Measurements from ENCODE around the gene SGMS1.

The SGMS1 gene

GRCh38 chr10:50511492-50512213 lies 112.1 kb downstream of the SGMS1 start:
- Histone ChIP-seq H3K36me3 (no peaks in the 10 kb centered on the region), H3K4me1 (peaks cover 0 to 19% (median 7%) of the 10 kb centered on the region in 4 donors), H3K27ac (no peak overlapping the region), H3K27me3 (no peaks in the 10 kb centered on the region), H3K4me3 (no peak overlapping the region), H3K9me3 (no peaks in the 10 kb centered on the region)
- DNase-seq = no peak
- intact Hi-C loops (cut with DNase I; ENCODE audit: low total_unique reads) = no loop called here
- TF ChIP-seq CTCF (IDR thresholded peaks at IDR 0.05) = no peak

- no peak for TF ChIP-seq CTCF (IDR thresholded peaks at IDR 0.05)
- DNase-seq = no peak
- no peak overlapping the region for H3K27ac ChIP-seq
- intact Hi-C loops (cut with DNase I; ENCODE audit: low total_unique reads) = no loop called here
- H3K27me3 ChIP-seq = no peaks in the 10 kb centered on the region
- H3K4me1 ChIP-seq = peaks cover 0 to 19% (median 7%) of the 10 kb centered on the region in 4 donors
- H3K9me3 ChIP-seq = no peaks in the 10 kb centered on the region
- no peaks in the 10 kb centered on the region for H3K36me3 ChIP-seq
- H3K4me3 ChIP-seq = no peak overlapping the region
These were observed 113.0 kb downstream of the SGMS1 start for GRCh38 chr10:50510517-50511473.

GRCh38 chr10:50508315-50509051 lies 115.3 kb downstream of the SGMS1 start:
- peaks cover 0 to 19% (median 8%) of the 10 kb centered on the region in 4 donors for H3K4me1 ChIP-seq
- DNase-seq = no peak
- H3K27ac ChIP-seq = no peak overlapping the region
- intact Hi-C loops (cut with DNase I; ENCODE audit: low total_unique reads) = loop anchor here (10.0 kb wide), 1 partner anchor 64 kb away; no protein-coding TSS in a partner anchor
- no peak for TF ChIP-seq CTCF (IDR thresholded peaks at IDR 0.05)
- no peaks in the 10 kb centered on the region for H3K27me3 ChIP-seq
- no peaks in the 10 kb centered on the region for H3K9me3 ChIP-seq
- H3K4me3 ChIP-seq = no peak overlapping the region
- H3K36me3 ChIP-seq = no peaks in the 10 kb centered on the region

- Histone ChIP-seq H3K4me1 (peaks cover 0 to 14% (median 5%) of the 10 kb centered on the region in 4 donors), H3K27ac (no peak overlapping the region), H3K9me3 (no peaks in the 10 kb centered on the region), H3K27me3 (no peaks in the 10 kb centered on the region), H3K36me3 (no peaks in the 10 kb centered on the region), H3K4me3 (no peak overlapping the region)
- no peak for DNase-seq
- TF ChIP-seq CTCF (IDR thresholded peaks at IDR 0.05) = no peak
- intact Hi-C loops (cut with DNase I; ENCODE audit: low total_unique reads) = loop anchor here (10.0 kb wide), 1 partner anchor 62 kb away; no protein-coding TSS in a partner anchor
These were observed 116.7 kb downstream of the SGMS1 start for GRCh38 chr10:50506861-50507573.

GRCh38 chr10:50504389-50504788 lies 119.4 kb downstream of the SGMS1 start:
- peaks cover 0 to 16% (median 4%) of the 10 kb centered on the region in 4 donors for H3K4me1 ChIP-seq
- no peak overlapping the region for H3K4me3 ChIP-seq
- intact Hi-C loops (cut with DNase I; ENCODE audit: low total_unique reads) = loop anchor here (10.0 kb wide), 1 partner anchor 60 kb away; no protein-coding TSS in a partner anchor
- no peak for DNase-seq
- H3K9me3 ChIP-seq = no peaks in the 10 kb centered on the region
- no peaks in the 10 kb centered on the region for H3K36me3 ChIP-seq
- no peaks in the 10 kb centered on the region for H3K27me3 ChIP-seq
- TF ChIP-seq CTCF (IDR thresholded peaks at IDR 0.05) = no peak
- H3K27ac ChIP-seq = no peak overlapping the region
